ENCODE measurements around the gene ARSG.

The ARSG gene

DNA sequence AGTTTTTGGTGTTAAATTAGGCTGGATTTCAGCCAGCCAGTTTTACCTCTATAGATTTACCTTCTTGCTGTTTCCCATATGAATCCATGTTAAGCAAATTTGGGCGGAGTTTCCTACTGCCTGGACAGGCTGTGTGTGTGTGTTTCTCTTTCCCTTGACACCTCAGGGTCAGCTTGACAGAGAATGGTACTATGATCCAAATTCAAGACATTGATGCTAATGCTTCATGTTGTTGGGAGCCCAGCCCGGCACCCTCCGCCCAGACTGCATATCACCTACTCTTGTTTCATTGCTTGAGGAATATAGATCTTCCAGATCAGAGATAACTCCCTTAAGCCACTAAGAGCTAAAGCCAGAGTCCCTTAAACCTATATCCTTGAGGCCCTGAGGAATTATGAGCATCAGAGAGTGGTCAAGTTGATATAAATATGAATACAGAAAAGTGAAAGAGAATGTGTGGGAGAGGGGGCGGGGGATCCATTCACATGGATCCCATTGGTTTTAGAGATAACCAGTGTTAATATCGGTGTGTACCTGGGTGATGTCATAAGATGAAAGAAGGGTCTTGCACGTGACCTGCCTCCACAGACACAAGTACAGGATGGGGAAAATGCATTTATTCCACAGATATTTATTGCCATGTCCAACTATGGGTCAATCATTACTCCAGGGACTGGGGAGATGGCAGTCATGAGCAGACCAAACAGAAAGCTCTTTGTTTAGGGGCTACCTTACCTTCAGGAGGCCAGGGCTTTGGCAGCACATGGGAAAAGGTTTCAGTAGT lies 96.3 kb downstream of the ARSG start:
- no peak overlapping the region for H3K27ac Mint-ChIP-seq (ENCODE audit: low read depth)
- H3K4me1 Mint-ChIP-seq: peaks cover 21% of the 10 kb centered on the region

DNA sequence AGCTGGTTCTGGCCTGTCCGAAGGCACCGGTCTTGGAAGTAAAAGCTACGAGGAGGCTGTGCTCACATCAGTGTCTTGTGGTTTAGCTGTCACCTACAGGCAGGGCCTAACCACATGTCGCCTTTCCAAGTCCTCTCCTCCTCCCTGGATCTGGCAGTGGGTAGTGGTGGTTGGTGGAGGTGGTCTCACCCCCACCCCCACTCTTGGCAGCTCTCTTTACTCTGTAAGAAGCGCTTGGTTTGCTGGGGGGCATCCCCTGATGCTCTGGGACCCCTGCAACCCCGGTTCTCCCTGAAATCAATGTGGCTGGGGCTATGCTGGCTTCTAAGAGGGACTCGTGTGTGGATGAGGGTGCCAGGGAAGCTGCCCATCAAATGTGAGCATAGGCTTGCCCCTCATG lies 97.7 kb downstream of the ARSG start:
- Mint-ChIP-seq H3K4me1 (peaks cover 13% of the 10 kb centered on the region), H3K9me3 (no peaks in the 10 kb centered on the region), H3K27ac (ENCODE audit: low read depth) (no peak overlapping the region), H3K36me3 (ENCODE audit: insufficient read depth) (no peaks in the 10 kb centered on the region), H3K27me3 (no peaks in the 10 kb centered on the region), H3K4me3 (no peak overlapping the region)
- DNase-seq (ENCODE audit: low spot score in 2 of 2): no peak
- no peak for ATAC-seq (replicated peaks; ENCODE audit: extremely low read depth, poor library complexity, severe bottlenecking)

More for the DNA sequence above, 96.3 kb downstream of the ARSG start:
- Mint-ChIP-seq H3K4me3 (no peak overlapping the region), H3K27me3 (no peaks in the 10 kb centered on the region), H3K36me3 (ENCODE audit: insufficient read depth) (no peaks in the 10 kb centered on the region), H3K9me3 (no peaks in the 10 kb centered on the region)
- ATAC-seq (replicated peaks; ENCODE audit: extremely low read depth, poor library complexity, severe bottlenecking) (no peak), DNase-seq (ENCODE audit: low spot score in 2 of 2) (no peak)

DNA sequence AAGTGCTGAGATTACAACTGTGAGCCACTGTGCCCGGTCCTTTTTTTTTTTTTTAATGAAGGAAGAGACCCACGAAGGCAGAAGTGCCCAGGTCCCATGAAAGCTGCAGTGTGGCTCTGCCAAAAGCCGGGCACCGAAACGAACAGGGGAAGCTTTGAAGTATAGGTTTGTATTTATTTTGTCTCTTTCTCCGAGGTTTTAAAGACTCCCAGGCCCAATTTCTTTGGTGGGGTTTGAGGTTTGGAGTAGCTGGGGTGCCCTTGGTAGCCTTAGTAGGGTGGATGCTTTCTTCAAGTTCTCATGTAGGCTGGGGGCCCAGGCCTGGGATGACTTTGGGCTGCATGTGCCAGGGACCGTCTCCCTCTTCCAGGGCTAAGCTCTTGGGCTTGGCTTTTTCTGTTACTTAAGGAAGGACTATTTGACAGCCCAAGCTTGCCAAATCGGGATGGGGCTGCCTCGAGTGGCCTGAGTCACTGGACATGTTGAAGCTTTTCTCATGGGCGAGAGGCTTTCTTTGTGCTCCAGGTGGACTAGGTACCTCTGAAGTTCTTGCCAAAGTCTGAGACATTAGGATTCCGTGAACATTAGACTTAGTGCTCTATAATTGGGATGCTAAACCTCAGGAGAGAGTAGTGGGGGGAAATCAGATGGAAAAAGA lies 99.7 kb downstream of the ARSG start:
- Mint-ChIP-seq H3K9me3 (peaks cover 7% of the 10 kb centered on the region), H3K36me3 (ENCODE audit: insufficient read depth) (no peaks in the 10 kb centered on the region), H3K4me3 (no peak overlapping the region), H3K27me3 (no peaks in the 10 kb centered on the region), H3K27ac (ENCODE audit: low read depth) (no peak overlapping the region), H3K4me1 (no peaks in the 10 kb centered on the region)
- DNase-seq (ENCODE audit: low spot score in 2 of 2): no peak
- no peak for ATAC-seq (replicated peaks; ENCODE audit: extremely low read depth, poor library complexity, severe bottlenecking)

DNA sequence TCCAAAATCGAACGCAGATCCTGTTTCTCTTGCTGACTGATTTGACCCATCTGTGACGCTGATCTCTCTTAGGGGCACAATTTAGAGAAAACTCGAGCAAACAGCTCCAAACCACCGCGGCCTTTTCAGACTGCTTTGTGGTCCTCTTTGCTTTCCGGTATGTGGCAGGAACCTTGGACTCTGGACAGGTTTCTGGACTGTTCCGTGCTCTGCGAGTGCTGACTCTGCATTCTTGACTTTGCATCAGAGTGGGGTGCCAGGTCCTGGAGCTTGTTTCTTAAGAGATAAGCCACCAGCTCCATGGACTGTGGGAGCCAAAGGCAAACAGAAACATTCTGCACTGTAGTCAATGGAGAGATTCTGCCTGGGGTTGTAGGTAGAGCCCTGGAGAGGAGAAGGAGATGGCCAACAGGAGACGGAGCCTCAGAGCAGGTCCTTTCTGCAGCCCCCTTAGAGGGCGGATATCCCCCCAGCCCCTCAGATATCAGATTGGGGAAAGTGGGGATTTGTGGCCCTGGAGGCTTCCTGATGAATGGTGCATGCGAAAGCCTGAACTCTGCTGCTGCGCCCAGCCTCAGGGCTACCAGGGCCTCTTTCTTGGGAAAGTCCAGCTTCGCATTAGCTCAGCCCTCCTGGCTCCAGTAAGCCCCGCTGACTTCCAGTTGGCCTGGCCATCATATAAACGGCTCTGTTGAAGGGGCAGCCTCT lies 100.4 kb downstream of the ARSG start:
- no peak overlapping the region for H3K4me3 Mint-ChIP-seq

DNA sequence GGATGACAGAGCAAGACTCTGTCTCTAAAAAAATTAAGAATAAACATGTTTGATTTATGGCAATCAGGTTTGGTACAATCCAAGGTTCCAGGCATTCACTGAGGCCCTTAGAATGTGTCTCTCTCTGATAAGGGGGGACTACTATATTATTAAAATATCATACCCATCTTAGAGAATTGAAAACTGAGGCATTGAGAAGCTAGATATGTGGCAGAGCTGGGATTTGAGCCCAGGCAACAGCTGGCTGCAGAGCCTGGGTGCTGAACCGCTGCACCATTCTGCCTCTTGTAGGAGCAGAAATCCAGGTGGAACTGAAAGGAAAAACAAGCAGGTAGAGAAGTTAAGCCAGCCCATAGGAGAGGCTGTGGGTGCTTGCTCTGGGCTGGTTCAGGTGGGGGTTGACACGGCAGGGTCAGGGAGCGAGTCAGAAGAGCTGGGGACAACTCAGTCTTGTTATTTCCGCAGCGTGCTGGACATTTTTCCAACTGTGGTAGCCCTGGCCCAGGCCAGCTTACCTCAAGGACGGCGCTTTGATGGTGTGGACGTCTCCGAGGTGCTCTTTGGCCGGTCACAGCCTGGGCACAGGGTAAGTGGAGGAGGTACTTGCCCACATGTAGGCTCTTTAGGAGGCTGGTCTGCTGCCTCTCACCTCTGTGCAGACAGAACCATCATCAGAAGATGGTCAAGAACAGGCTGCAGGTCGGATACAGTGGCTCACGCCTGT lies 103.5 kb downstream of the ARSG start:
- H3K27ac Mint-ChIP-seq (ENCODE audit: low read depth): no peak overlapping the region
- no peak overlapping the region for H3K4me3 Mint-ChIP-seq

More for the DNA sequence above, 100.4 kb downstream of the ARSG start:
- peak in 1 of 2 donors; percentile 2 for DNase-seq (ENCODE audit: low spot score in 2 of 2)
- Mint-ChIP-seq H3K4me1 (peaks cover 3% of the 10 kb centered on the region), H3K36me3 (ENCODE audit: insufficient read depth) (peaks cover 2% of the 10 kb centered on the region), H3K9me3 (peaks cover 7% of the 10 kb centered on the region), H3K27me3 (no peaks in the 10 kb centered on the region), H3K27ac (ENCODE audit: low read depth) (no peak overlapping the region)
- no peak for ATAC-seq (replicated peaks; ENCODE audit: extremely low read depth, poor library complexity, severe bottlenecking)

DNA sequence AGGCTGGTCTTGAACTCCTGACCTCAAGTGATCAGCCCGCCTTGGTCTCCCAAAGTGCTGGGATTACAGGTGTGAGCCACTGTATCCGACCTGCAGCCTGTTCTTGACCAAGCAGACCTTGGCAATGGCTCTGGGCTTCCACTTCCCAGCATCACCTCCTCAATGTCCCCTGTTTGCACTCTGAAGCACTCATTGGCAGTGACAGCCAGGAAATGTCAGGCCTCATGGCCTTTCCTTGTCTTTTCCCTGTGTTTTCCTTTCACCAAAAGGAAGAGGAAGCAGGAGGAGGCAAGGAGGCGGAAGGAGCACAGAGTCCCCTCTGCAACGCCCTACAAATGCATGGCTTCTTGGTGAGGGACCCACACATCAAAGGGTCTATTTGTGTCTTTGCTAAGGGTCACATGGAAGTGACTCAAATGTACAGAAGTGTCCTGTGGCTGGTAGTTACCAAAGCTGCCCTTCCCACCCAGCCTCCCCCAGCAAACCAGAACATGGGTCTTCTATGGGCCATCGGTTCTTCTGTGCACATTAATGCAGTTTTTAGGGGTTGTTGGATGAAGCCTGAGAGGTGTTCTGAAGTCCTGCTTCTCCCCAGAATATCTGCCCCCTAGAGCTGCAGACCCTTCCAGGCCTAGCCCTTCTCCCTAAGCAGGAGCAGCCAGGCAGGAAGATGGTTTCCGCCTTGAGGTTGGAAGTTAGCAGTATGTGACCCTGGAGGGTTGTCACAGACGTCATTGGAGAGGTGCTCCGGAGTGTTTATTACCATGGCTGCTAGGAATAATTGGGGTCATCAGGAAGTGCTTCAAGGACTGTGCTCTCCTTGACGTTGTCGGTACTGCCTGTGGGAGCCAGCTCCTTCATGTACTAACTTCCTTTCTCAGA lies 105.2 kb downstream of the ARSG start:
- peaks cover 7% of the 10 kb centered on the region for H3K9me3 Mint-ChIP-seq
- H3K4me1 Mint-ChIP-seq: peaks cover 24% of the 10 kb centered on the region
- no peaks in the 10 kb centered on the region for H3K27me3 Mint-ChIP-seq
- ATAC-seq (replicated peaks; ENCODE audit: extremely low read depth, poor library complexity, severe bottlenecking) (no peak), DNase-seq (ENCODE audit: low spot score in 2 of 2) (no peak)
- H3K4me3 Mint-ChIP-seq: no peak overlapping the region
- no peak overlapping the region for H3K27ac Mint-ChIP-seq (ENCODE audit: low read depth)
- H3K36me3 Mint-ChIP-seq (ENCODE audit: insufficient read depth): peaks cover 7% of the 10 kb centered on the region

More for the DNA sequence above, 103.5 kb downstream of the ARSG start:
- no peak for ATAC-seq (replicated peaks; ENCODE audit: extremely low read depth, poor library complexity, severe bottlenecking)
- no peak for DNase-seq (ENCODE audit: low spot score in 2 of 2)
- no peaks in the 10 kb centered on the region for H3K27me3 Mint-ChIP-seq
- H3K9me3 Mint-ChIP-seq: peaks cover 7% of the 10 kb centered on the region
- H3K36me3 Mint-ChIP-seq (ENCODE audit: insufficient read depth): peaks cover 7% of the 10 kb centered on the region
- peaks cover 24% of the 10 kb centered on the region for H3K4me1 Mint-ChIP-seq

DNA sequence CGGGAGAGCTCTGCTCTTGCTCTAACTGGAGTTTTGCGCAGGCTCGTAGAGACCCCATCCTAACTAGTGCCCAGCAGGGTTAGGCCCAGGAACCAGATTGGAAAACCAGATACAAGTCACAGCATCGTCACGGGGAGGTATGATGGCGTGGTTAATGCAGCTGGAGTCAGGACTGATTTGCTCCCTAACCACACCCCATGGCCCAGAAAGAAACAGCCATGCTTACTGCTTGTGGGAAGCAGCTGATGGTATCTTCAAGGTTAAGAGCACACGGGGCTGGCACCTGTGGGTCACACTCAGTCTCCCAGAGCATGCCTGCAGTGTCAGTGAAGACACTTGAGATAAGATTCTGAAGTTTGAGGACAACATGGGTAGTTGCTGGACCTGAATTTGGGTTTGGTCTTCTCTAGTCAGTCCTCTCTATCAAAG lies 105.8 kb downstream of the ARSG start:
- no peak overlapping the region for H3K27ac Mint-ChIP-seq (ENCODE audit: low read depth)
- H3K9me3 Mint-ChIP-seq: peaks cover 7% of the 10 kb centered on the region
- ATAC-seq (replicated peaks; ENCODE audit: extremely low read depth, poor library complexity, severe bottlenecking) (no peak), DNase-seq (ENCODE audit: low spot score in 2 of 2) (no peak)
- no peak overlapping the region for H3K4me3 Mint-ChIP-seq
- no peaks in the 10 kb centered on the region for H3K27me3 Mint-ChIP-seq
- peaks cover 24% of the 10 kb centered on the region for H3K4me1 Mint-ChIP-seq
- H3K36me3 Mint-ChIP-seq (ENCODE audit: insufficient read depth): peaks cover 8% of the 10 kb centered on the region

DNA sequence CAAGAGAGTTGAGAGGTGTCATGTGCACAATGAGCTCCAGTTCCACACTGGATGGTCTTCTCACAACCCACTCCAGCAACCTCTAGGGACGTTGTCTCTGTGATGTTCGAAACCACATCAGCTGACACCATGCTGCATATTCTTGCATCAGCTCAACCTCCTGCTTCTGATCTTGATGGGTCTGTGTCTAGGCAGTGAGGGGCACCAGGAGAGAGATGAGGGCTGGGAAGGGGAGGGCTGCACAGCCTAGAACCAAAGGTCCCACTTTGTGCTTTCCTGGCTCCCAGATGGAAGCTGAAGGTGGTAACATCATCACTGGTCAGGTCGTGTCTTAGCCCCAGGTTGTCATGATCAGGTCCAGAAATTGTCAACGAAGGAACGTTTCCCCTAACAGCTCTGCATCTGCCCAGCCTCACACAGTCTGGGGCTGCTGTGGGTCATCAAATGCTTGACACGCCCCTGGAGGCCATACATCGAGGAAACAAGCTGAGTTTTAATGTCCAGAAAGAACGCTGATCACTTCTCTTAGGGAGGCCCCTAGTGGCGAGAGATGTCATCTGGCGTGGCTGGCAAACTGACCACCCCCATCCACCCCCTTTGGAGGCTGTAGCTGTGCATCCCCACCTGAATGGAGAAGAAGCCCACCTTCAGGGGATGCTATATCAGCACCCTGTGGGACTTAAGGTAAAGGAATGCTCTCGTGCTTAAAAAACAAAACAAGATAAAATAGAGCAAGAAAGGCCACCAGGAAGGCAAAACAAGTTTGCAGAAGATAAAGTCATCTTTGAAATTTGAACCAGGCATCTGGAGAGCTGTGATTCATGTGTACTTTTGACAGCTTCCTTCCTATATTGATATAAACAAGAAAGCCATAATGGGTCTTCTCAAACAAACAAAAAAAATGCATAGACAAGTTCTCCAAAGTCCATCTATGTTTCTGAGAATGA lies 107.7 kb downstream of the ARSG start:
- ATAC-seq (replicated peaks; ENCODE audit: extremely low read depth, poor library complexity, severe bottlenecking) (no peak), DNase-seq (ENCODE audit: low spot score in 2 of 2) (no peak)
- H3K36me3 Mint-ChIP-seq (ENCODE audit: insufficient read depth): peaks cover 11% of the 10 kb centered on the region
- H3K9me3 Mint-ChIP-seq: peaks cover 7% of the 10 kb centered on the region
- H3K27ac Mint-ChIP-seq (ENCODE audit: low read depth): peak overlapping the region; percentile 13
- H3K27me3 Mint-ChIP-seq: no peaks in the 10 kb centered on the region
- peaks cover 24% of the 10 kb centered on the region for H3K4me1 Mint-ChIP-seq
- no peak overlapping the region for H3K4me3 Mint-ChIP-seq

DNA sequence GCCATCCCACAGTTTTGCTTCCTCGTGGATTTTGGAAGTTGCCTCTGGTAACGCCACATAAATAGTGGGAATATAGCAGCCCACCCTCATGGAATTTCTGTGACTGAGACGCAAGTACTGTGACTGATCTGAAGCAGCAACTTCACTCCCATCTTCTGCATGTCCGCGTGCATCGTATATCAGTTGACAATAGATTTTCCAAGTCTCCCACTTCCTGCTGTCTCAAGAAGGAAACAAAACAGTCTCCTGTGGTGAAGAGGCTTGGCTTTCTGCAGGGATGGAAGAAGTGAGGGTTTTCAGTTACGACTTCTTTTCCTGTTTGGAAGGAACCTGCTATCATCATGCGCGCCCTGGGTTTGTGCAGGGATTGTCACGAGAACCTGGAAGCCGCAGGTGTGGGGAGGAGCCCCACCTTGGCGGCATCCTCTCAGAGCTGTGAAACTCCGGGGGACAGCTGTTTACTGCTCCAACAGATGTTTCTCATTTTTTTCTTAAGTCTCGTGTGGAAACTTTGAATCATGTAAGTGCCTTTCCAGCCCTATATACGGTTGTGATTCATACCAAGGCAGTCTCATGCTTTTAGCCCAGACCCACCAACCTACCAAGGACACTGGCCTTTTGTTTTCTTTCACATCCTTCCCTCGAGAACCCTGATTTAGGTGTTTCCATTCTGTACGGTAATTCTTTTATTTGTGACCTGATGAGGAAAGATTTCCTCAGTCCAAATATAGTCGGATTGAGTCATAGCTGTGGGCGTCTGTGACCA lies 108.5 kb downstream of the ARSG start:
- Mint-ChIP-seq H3K4me3 (no peak overlapping the region), H3K27ac (ENCODE audit: low read depth) (no peak overlapping the region), H3K27me3 (no peaks in the 10 kb centered on the region), H3K36me3 (ENCODE audit: insufficient read depth) (peaks cover 11% of the 10 kb centered on the region), H3K4me1 (peaks cover 24% of the 10 kb centered on the region), H3K9me3 (peaks cover 3% of the 10 kb centered on the region)
- DNase-seq (ENCODE audit: low spot score in 2 of 2): no peak
- ATAC-seq (replicated peaks; ENCODE audit: extremely low read depth, poor library complexity, severe bottlenecking): no peak

DNA sequence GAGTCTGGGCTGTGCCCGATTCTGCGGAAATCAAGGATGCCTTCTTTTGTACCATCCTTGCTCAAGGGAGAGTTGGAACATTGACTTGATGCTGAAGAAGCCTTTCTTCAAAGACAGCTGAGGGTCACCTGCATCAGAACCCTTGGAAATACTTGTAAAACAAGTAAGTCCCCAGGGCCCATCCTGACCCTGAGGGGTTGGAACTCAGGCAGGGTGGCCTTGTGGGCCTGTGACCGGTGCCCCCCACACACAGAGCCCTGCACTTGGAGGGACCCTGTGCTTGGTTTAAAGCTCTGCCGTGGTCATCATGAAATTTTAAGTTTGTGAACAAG lies 109.1 kb downstream of the ARSG start:
- DNase-seq (ENCODE audit: low spot score in 2 of 2) (no peak), ATAC-seq (replicated peaks; ENCODE audit: extremely low read depth, poor library complexity, severe bottlenecking) (no peak)
- peaks cover 24% of the 10 kb centered on the region for H3K4me1 Mint-ChIP-seq
- H3K36me3 Mint-ChIP-seq (ENCODE audit: insufficient read depth): peaks cover 11% of the 10 kb centered on the region
- H3K27me3 Mint-ChIP-seq: no peaks in the 10 kb centered on the region
- H3K27ac Mint-ChIP-seq (ENCODE audit: low read depth): no peak overlapping the region
- H3K4me3 Mint-ChIP-seq: no peak overlapping the region
- no peaks in the 10 kb centered on the region for H3K9me3 Mint-ChIP-seq
